HEK293T (cell line): ENCODE data around the gene RHOB.

Experiments used
- CTCF ChIA-PET: fragments of 350-600 bp; formaldehyde crosslinking; extraction: SDS; loops from one replicate; lab custom pipeline; 2021; ENCODE audit warnings: antibody characterized with exemption, inconsistent platforms; lab: Yijun Ruan, JAX
- POLR2A ChIA-PET: fragments of 350-600 bp; formaldehyde crosslinking; extraction: SDS; loops from one replicate; lab custom pipeline; 2020; ENCODE audit warnings: antibody characterized with exemption, inconsistent platforms; lab: Yijun Ruan, JAX
- DNase-seq: peaks from one replicate; pipeline ENCODE4 v3.0.0; 2012; ENCODE audit warnings: mixed read lengths; ENCODE audit errors: extremely low spot score
- ARNT ChIP-seq: fragments of 450-650 bp; IDR thresholded peaks from 2 replicates; pipeline ENCODE4 v1.6.1; 2017; ENCODE audit warnings: mild to moderate bottlenecking
- BHLHE40 ChIP-seq: fragments of 450-650 bp; IDR thresholded peaks from 2 replicates; pipeline ENCODE4 v1.6.1; 2016; ENCODE audit warnings: mild to moderate bottlenecking, moderate library complexity, borderline replicate concordance
- CTBP1 ChIP-seq: fragments of 450-650 bp; IDR thresholded peaks from 2 replicates; pipeline ENCODE4 v1.6.1; 2016; ENCODE audit warnings: borderline replicate concordance
- ELF4 ChIP-seq: fragments of 450-650 bp; IDR thresholded peaks from 2 replicates; pipeline ENCODE4 v1.6.1; 2017; ENCODE audit warnings: antibody characterized with exemption
- FOXA1 ChIP-seq: fragments of 450-650 bp; IDR thresholded peaks from 2 replicates; pipeline ENCODE4 v1.6.1; 2016; ENCODE audit warnings: mild to moderate bottlenecking
- FOXK2 ChIP-seq: fragments of 450-650 bp; IDR thresholded peaks from 2 replicates; pipeline ENCODE4 v1.6.1; 2016; ENCODE audit warnings: mild to moderate bottlenecking
- FOXM1 ChIP-seq: fragments of 450-650 bp; IDR thresholded peaks from 2 replicates; pipeline ENCODE4 v1.6.1; 2017; ENCODE audit warnings: mild to moderate bottlenecking, borderline replicate concordance
- HDGF ChIP-seq: fragments of 450-650 bp; IDR thresholded peaks from 2 replicates; pipeline ENCODE4 v1.6.1; 2017; ENCODE audit warnings: antibody characterized with exemption, borderline replicate concordance
- L3MBTL2 ChIP-seq: fragments of 450-650 bp; conservative IDR thresholded peaks from 2 replicates; pipeline ENCODE4 v1.6.1; 2016; ENCODE audit warnings: mild to moderate bottlenecking
- LEF1 ChIP-seq: fragments of 450-650 bp; IDR thresholded peaks from 2 replicates; pipeline ENCODE4 v1.6.1; 2017; ENCODE audit warnings: mild to moderate bottlenecking, borderline replicate concordance
- NFRKB ChIP-seq: fragments of 450-650 bp; IDR thresholded peaks from 2 replicates; pipeline ENCODE4 v1.6.1; 2016; ENCODE audit warnings: mild to moderate bottlenecking, moderate library complexity
- SP1 ChIP-seq: fragments of 450-650 bp; IDR thresholded peaks from 2 replicates; pipeline ENCODE4 v1.6.1; 2017
- SUZ12 ChIP-seq: fragments of 450-650 bp; IDR thresholded peaks from 2 replicates; pipeline ENCODE4 v1.6.1; 2016; ENCODE audit warnings: mild to moderate bottlenecking
- TARDBP ChIP-seq: fragments of 450-650 bp; IDR thresholded peaks from 2 replicates; pipeline ENCODE4 v1.6.1; 2016
- ZNF384 ChIP-seq: fragments of 450-650 bp; IDR thresholded peaks from 2 replicates; pipeline ENCODE4 v1.6.1; 2016
- TF ChIP-seq, protein P1 (sequence below): fragments of 450-650 bp; IDR thresholded peaks from 2 replicates; pipeline ENCODE4 v1.6.1; 2016

Gene RHOB

DNA sequence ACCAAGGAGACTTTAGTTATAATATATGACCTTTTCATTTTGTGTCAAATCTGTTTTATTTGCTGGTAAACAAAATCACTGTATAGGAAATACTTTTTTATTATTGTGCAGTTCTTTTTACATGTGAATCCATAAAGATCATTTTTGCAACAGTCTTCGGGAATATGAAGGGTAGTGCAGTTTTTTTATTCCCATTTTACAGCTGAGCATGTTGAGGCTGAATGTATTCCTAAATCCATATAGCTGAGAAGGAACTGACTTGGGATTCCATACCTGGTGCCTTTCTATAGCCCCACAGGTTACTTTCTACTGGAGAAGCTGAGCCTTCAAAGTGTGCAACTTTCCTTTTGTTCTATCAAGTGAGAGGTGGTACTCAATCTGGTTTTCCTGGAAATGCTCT is 29.6 kb downstream of the RHOB start:
- DNase-seq: no peak
- ChIA-PET POLR2A (no interaction called here), CTCF (no interaction called here)
- TF ChIP-seq FOXM1: no peak
- no peak for TF ChIP-seq ARNT
- no peak for TF ChIP-seq L3MBTL2
- TF ChIP-seq, protein P1, sequence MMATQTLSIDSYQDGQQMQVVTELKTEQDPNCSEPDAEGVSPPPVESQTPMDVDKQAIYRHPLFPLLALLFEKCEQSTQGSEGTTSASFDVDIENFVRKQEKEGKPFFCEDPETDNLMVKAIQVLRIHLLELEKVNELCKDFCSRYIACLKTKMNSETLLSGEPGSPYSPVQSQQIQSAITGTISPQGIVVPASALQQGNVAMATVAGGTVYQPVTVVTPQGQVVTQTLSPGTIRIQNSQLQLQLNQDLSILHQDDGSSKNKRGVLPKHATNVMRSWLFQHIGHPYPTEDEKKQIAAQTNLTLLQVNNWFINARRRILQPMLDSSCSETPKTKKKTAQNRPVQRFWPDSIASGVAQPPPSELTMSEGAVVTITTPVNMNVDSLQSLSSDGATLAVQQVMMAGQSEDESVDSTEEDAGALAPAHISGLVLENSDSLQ: no peak
- TF ChIP-seq ZNF384: no peak
- no peak for TF ChIP-seq LEF1
- TF ChIP-seq CTBP1: no peak
- no peak for TF ChIP-seq BHLHE40
- no peak for TF ChIP-seq SP1
- TF ChIP-seq FOXK2: no peak
- no peak for TF ChIP-seq SUZ12

DNA sequence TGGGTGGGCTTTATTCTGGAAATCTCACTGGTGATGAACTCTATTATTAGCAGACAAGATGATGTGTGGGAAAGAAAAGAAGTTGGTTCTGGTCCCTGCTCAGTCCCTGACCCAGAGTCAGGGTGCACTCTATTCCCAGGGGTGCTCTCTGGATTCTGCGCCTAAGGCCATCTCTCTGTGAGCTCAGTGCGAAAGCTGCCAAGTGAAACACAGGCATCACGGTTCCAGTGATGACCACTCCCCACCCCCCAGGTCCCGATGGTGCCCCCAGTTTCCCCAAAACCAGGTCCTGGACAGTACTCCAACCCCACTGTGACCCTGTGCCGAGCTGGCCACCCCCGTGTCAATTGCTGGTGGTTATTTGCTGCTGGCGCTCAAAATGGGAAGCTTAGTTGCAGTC is 30.1 kb downstream of the RHOB start:
- POLR2A ChIA-PET: no interaction called here
- CTCF ChIA-PET: no interaction called here
- TF ChIP-seq, protein P1: no peak
- TF ChIP-seq LEF1 (no peak), FOXK2 (no peak), ZNF384 (no peak), FOXM1 (no peak), ELF4 (no peak), CTBP1 (no peak), HDGF (no peak), BHLHE40 (no peak)
- no peak for DNase-seq

DNA sequence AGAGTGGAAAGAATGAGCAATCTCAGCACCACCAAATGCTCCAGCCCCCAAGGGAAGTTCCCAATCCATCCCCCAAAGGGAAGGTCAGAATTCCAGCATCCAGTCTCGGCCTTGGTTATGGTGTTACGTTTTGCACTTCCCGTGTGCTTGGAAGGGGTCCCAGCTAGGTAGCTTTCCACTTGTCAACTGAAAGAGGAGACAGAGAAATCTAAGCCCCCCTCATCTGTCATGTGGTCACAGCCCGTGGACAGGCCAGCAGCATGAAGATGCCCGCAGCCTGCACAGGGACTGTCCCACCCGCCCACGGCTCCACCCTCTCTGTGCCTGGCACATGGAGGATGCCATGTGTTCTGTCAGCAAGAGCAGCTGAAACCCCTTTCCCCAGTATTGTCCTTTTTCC is 32.1 kb downstream of the RHOB start:
- ChIA-PET POLR2A (no interaction called here), CTCF (no interaction called here)
- TF ChIP-seq NFRKB (no peak), CTBP1 (no peak), FOXM1 (no peak)
- DNase-seq: no peak

DNA sequence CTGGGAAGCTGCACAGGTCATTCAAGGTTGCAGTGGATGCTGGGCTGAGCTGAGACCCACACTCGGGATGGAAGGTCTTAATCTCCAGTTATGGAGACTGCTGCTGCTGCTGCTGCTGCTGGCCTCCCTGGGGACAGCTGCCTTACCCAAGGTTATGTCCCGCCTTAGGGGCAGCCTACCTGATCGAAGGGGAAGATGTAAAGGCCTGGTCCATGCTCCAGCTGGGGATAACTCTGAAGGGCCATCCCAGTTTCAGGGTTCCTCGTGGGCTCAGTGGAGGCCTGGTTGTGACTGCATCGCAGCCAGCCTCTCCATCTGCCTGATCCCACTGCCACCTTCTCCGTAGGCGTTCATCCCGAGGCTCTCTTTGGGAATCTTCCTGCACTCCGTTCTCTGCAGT is 33.0 kb downstream of the RHOB start:
- no peak for TF ChIP-seq ZNF384
- DNase-seq: no peak
- ChIA-PET CTCF (no interaction called here), POLR2A (no interaction called here)

- CTCF ChIA-PET: no interaction called here
These were observed 34.0 kb downstream of the RHOB start for GRCh38 chr2:20480913-20481312.

GRCh38 chr2:20481798-20482405 is 35.0 kb downstream of the RHOB start:
- POLR2A ChIA-PET: interaction anchor here (0.8 to 1.8 kb wide), 4 partner anchors 14 to 35 kb away, joined by 3 to 6 read pairs (median 4); partner anchors contain the start of gene RHOB
- no peak for TF ChIP-seq FOXA1
- no peak for TF ChIP-seq SUZ12
- TF ChIP-seq ZNF384: no peak
- TF ChIP-seq NFRKB: no peak
- no peak for DNase-seq
- CTCF ChIA-PET: interaction anchor here (0.6 kb wide), 3 partner anchors 71 to 173 kb away, joined by 3 read pairs; no protein-coding TSS in a partner anchor

More at GRCh38 chr2:20480913-20481312, 34.0 kb downstream of the RHOB start:
- no peak for DNase-seq
- POLR2A ChIA-PET: interaction anchor here (1.0 kb wide), 1 partner anchor 32 kb away, joined by 4 read pairs; no protein-coding TSS in a partner anchor
- TF ChIP-seq, protein P1: no peak
- TF ChIP-seq FOXK2: no peak
- TF ChIP-seq SUZ12: no peak
- no peak for TF ChIP-seq HDGF
- no peak for TF ChIP-seq L3MBTL2
- TF ChIP-seq FOXM1: no peak
- no peak for TF ChIP-seq SP1
- no peak for TF ChIP-seq BHLHE40

GRCh38 chr2:20482725-20483124 is 35.9 kb downstream of the RHOB start:
- TF ChIP-seq ZNF384 (no peak), NFRKB (no peak), LEF1 (no peak), SUZ12 (no peak), TARDBP (no peak), FOXA1 (no peak), BHLHE40 (no peak), FOXM1 (no peak), FOXK2 (no peak), ARNT (no peak), SP1 (no peak), L3MBTL2 (no peak), CTBP1 (no peak), ELF4 (no peak), HDGF (no peak)
- TF ChIP-seq, protein P1: no peak
- POLR2A ChIA-PET: interaction anchor here (1.8 kb wide), 1 partner anchor 36 kb away, joined by 6 read pairs; the partner anchor contains the start of gene RHOB
- CTCF ChIA-PET: interaction anchor here (0.6 kb wide), 2 partner anchors 72 to 164 kb away, joined by 3 read pairs; no protein-coding TSS in a partner anchor
- DNase-seq: no peak
